ENCODE results near the gene RAB34. TPM values are rescaled to one million over a fixed set of nuclear protein-coding genes. Genes with fewer than 3 reads are reported as not detected.

RAB34 gene
- total RNA-seq, 2 donors from 2014 or later: 6.2 to 14.0 TPM

DNA sequence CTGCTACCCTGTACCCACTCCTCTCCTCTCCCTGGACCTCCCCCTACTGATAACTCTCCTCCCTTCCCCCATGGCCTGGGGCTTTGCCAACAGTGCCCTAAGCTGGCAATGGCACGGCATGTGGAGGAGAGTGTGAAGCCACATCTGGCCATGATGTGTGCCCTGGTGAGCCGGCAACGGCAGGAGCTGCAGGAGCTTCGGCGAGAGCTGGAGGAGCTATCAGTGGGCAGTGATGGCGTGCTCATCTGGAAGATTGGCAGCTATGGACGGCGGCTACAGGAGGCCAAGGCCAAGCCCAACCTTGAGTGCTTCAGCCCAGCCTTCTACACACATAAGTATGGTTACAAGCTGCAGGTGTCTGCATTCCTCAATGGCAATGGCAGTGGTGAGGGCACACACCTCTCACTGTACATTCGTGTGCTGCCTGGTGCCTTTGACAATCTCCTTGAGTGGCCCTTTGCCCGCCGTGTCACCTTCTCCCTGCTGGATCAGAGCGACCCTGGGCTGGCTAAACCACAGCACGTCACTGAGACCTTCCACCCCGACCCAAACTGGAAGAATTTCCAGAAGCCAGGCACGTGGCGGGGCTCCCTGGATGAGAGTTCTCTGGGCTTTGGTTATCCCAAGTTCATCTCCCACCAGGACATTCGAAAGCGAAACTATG is 31.3 kb upstream of the RAB34 start:
- no peak for DNase-seq
- Histone ChIP-seq H3K9ac (ENCODE audit: low read depth in 2 of 2, low read length in 2 of 2) (peak overlapping the region in 1 of 2 donors; percentile 76), H3K4me1 (peaks cover 23% of the 10 kb centered on the region), H3K9me3 (no peaks in the 10 kb centered on the region), H3K27ac (peak overlapping the region; percentile 62), H3K4me3 (no peak overlapping the region), H3K36me3 (peaks cover 11% of the 10 kb centered on the region), H3K27me3 (no peaks in the 10 kb centered on the region)
- intact Hi-C loops (cut with DNase I): no loop called here
- TF ChIP-seq, protein P1, sequence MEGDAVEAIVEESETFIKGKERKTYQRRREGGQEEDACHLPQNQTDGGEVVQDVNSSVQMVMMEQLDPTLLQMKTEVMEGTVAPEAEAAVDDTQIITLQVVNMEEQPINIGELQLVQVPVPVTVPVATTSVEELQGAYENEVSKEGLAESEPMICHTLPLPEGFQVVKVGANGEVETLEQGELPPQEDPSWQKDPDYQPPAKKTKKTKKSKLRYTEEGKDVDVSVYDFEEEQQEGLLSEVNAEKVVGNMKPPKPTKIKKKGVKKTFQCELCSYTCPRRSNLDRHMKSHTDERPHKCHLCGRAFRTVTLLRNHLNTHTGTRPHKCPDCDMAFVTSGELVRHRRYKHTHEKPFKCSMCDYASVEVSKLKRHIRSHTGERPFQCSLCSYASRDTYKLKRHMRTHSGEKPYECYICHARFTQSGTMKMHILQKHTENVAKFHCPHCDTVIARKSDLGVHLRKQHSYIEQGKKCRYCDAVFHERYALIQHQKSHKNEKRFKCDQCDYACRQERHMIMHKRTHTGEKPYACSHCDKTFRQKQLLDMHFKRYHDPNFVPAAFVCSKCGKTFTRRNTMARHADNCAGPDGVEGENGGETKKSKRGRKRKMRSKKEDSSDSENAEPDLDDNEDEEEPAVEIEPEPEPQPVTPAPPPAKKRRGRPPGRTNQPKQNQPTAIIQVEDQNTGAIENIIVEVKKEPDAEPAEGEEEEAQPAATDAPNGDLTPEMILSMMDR (IDR thresholded peaks at IDR 0.05): no peak

DNA sequence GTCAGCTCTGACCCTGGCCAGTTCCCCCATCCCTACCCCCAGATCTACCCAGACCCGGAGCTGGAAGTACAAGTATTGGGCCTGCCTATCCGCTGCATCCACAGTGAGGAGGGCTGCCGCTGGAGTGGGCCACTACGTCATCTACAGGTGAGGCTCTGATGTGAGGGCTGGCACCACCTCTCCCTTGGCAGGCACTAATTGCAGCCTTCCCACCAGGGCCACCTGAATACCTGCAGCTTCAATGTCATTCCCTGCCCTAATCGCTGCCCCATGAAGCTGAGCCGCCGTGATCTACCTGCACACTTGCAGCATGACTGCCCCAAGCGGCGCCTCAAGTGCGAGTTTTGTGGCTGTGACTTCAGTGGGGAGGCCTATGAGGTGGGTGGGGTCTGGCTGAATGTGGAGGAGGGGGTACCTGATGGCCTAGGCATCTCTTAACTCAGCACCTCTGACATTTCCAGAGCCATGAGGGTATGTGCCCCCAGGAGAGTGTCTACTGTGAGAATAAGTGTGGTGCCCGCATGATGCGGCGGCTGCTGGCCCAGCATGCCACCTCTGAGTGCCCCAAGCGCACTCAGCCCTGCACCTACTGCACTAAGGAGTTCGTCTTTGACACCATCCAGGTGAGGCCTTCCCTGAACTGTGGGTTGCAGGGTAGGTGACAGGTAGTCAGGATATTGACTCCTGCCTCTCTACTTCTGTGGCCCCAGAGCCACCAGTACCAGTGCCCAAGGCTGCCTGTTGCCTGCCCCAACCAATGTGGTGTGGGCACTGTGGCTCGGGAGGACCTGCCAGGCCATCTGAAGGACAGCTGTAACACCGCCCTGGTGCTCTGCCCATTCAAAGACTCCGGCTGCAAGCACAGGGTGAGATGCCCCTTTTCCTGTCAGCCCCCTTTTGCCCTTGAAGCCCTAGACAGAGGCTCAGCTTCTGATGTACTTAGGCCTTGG is 30.4 kb upstream of the RAB34 start:
- no peak for DNase-seq
- peaks cover 11% of the 10 kb centered on the region for H3K36me3 ChIP-seq
- H3K9ac ChIP-seq (ENCODE audit: low read depth in 2 of 2, low read length in 2 of 2): peak overlapping the region; percentile 3 to 85
- H3K4me3 ChIP-seq: no peak overlapping the region
- peaks cover 23% of the 10 kb centered on the region for H3K4me1 ChIP-seq
- peak overlapping the region; percentile 95 for H3K27ac ChIP-seq
- TF ChIP-seq, protein P1 (IDR thresholded peaks at IDR 0.05): no peak
- H3K27me3 ChIP-seq: no peaks in the 10 kb centered on the region
- no peaks in the 10 kb centered on the region for H3K9me3 ChIP-seq
- intact Hi-C loops (cut with DNase I): no loop called here

DNA sequence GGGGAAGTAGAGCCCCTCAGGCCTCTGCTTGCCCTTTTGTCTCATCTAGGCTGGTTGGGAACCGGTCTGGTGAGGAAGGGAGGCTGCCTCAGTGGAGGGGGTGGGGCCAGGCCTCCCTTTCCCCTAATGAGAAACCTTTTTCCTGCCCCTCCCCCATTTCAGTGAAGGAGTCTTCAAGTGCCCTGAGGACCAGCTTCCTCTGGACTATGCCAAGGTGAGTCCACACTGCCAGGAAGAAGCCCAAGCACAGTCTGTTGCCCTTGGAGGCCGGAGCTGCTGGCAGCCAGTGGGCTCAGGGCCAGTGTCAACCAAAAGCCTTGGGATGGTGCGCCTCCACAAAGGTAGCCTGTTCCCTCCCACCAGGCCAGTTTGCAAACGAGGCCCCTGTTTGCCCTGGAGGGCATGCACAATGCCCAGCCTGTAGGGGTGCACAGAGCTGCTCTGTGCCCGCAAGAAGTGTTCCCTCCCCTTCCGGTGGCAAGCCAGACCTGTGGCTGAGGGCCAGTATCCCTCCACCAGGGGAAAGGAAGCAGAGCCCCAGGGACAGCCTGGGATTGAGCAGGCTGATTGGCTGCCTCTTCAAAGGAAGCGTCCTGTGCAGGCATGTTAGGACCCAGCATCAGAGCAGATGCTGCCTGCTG is 29.5 kb upstream of the RAB34 start:
- Histone ChIP-seq H3K4me1 (peaks cover 29% of the 10 kb centered on the region), H3K4me3 (no peak overlapping the region), H3K27ac (peak overlapping the region; percentile 95), H3K9ac (ENCODE audit: low read depth in 2 of 2, low read length in 2 of 2) (peak overlapping the region; percentile 64 to 85), H3K36me3 (peaks cover 11% of the 10 kb centered on the region), H3K27me3 (no peaks in the 10 kb centered on the region), H3K9me3 (no peaks in the 10 kb centered on the region)
- TF ChIP-seq, protein P1 (IDR thresholded peaks at IDR 0.05): no peak
- peak; percentile 84 for DNase-seq
- intact Hi-C loops (cut with DNase I): no loop called here

DNA sequence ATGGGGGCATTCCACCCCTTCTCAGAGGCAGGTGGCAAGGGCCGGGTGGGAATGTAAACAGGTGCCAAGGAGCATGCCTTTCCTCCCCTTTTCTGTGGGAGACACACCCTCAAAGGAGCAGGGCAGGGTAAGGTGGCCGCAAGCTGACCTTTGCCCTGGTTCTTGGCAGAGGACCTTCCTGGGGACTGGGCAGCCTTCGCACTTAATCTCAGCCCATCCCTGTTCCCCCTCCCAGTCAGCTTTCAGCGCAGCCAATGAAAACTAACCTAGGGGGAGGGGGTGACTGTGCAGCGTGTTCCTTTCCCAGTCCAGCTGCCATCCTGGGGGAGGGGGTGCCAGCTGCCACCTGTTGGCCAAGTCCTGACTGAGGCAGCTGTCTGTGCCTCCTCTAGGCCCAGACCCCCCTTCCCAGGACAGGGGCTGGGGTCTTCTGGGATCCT is 29.0 kb upstream of the RAB34 start:
- Histone ChIP-seq H3K4me1 (peaks cover 29% of the 10 kb centered on the region), H3K9me3 (no peaks in the 10 kb centered on the region), H3K9ac (ENCODE audit: low read depth in 2 of 2, low read length in 2 of 2) (peak overlapping the region; percentile 81 to 85), H3K4me3 (no peak overlapping the region), H3K36me3 (peaks cover 11% of the 10 kb centered on the region), H3K27me3 (no peaks in the 10 kb centered on the region), H3K27ac (peak overlapping the region; percentile 95)
- intact Hi-C loops (cut with DNase I): no loop called here
- TF ChIP-seq, protein P1 (IDR thresholded peaks at IDR 0.05): no peak
- peak; percentile 92 for DNase-seq

DNA sequence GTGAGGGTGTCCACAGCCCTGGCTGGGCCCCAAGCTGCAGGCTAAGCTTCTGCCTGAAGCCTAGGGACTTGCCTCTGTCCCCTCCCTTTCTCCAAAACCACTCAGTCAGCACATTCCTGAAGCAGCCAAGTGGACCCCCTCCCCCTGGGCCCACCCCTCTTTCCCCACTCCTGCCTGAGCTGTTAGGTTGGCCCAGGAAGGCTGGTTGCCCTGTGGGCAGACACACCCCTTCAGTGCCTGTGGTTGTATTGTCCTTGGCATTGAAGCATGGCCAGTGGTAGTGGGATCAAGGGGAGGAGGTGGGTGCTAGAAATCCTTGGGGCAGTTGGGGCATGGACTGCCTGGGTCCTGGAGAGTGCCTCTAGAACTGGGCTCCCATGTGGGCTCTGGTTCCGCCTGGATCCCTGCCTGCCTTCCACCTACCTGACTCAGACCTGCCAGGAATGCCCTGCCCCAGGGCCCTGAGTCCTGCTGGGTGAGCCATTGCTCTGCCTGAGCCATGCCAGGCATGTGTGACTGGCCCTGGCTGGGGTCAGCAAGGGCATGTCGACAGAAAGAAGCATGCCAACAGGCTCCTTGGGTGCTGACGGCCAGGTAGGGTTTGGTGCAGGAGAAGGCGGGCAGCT is 28.2 kb upstream of the RAB34 start:
- TF ChIP-seq, protein P1 (IDR thresholded peaks at IDR 0.05): no peak
- H3K9ac ChIP-seq (ENCODE audit: low read depth in 2 of 2, low read length in 2 of 2): peak overlapping the region; percentile 81 to 85
- no peaks in the 10 kb centered on the region for H3K9me3 ChIP-seq
- H3K27me3 ChIP-seq: no peaks in the 10 kb centered on the region
- no peak for DNase-seq
- peaks cover 11% of the 10 kb centered on the region for H3K36me3 ChIP-seq
- peak overlapping the region; percentile 95 for H3K27ac ChIP-seq
- peaks cover 29% of the 10 kb centered on the region for H3K4me1 ChIP-seq
- H3K4me3 ChIP-seq: peak overlapping the region; percentile 77
- intact Hi-C loops (cut with DNase I): no loop called here

All from colonic mucosa (tissue), 4 donors.